ENCODE data around the gene CHST1.

- no peak for TF ChIP-seq CTCF (IDR thresholded peaks at IDR 0.05; ENCODE audit: extremely low read depth in 1 of 2, insufficient read depth in 1 of 2, low read depth in 1 of 2, low read length in 2 of 2)
- TF ChIP-seq POLR2AphosphoS5 (IDR thresholded peaks at IDR 0.05; ENCODE audit: insufficient read depth, low read depth, low read length), result no peak
- TF ChIP-seq POLR2A (IDR thresholded peaks at IDR 0.05; ENCODE audit: low read depth, low read length), result no peak
- no peak for TF ChIP-seq EZH2 (IDR thresholded peaks at IDR 0.05; ENCODE audit: borderline replicate concordance, low read depth, low read length, severe bottlenecking)
Measured at GRCh38 chr11:45669956-45670355, 4.5 kb upstream of the CHST1 start.

Data from endothelial cell of umbilical vein (primary cell).